Hematopoietic multipotent progenitor cell treated with erythropoietin and hydrocortisone succinate and interleukin-3 and kit ligand, for 15 days (in vitro differentiated cells): ENCODE results near the gene LRRFIP1.

Source experiments
- DNase-seq: peaks from one replicate; pipeline ENCODE4 v3.0.0-alpha.2; 2015; ENCODE audit warnings: low spot score

The LRRFIP1 gene

DNA sequence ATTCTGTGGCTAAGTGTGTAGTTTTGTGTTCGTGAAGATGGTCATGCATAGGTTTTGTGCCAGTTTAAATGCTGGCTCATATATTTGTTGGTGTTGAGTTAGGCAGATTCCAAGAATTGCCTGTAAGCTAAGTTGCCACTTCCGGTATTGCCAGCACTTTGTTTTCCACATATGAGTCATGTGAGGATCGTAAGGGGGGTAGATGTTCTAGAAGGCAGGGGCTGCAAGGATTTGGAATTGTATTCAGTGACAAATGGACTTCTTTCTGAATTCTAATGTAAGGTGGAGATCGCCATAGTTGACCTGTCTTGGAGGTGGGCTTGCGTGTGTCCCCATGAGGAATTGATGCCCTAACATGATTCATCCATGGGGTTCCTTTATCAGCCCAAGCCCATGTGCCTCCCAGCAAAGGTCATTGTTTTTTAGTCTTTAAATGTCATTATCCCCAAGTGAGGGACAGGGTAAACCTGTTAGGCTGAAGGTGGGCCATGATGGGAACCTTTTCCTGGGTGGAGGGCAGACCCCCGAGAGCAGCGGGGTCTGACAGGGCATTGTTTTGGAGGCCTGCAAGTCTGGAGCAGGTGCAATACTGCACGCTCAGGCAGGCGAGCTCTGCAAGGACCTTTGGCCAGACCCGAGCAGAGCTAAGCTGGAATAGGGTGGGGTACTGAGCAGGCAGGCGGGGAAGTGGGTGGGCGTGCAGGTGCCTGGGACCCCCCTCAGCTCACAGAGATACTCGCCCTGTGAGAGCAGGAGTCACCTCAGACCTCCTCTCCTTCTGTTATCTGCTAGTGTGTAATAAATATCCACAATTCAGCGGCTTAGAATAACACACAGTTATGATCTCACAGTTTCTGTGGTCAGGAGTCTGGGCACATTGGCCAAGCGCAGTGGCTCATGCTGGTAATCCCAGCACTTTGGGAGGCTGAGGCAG, 77.4 kb downstream of the LRRFIP1 start:
- no peak for DNase-seq

GRCh38 chr2:237706257-237706656, 78.9 kb downstream of the LRRFIP1 start:
- no peak for DNase-seq

DNA sequence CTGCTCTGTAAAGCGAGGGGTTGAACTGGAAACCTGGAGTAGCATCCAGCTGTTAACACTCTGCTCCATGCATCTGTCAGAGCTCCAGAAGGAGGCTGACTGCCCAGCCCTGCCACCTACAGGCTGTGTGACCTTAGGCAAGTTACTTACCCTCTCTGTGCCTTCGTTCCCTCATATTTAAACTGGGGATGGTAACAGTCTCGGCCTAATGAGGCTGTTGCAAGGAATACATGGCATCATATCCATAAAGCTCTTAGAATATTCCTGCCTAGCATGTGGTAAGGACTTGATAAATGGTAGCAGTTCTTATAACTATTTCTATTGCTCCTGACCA, 80.6 kb downstream of the LRRFIP1 start:
- DNase-seq = no peak

DNA sequence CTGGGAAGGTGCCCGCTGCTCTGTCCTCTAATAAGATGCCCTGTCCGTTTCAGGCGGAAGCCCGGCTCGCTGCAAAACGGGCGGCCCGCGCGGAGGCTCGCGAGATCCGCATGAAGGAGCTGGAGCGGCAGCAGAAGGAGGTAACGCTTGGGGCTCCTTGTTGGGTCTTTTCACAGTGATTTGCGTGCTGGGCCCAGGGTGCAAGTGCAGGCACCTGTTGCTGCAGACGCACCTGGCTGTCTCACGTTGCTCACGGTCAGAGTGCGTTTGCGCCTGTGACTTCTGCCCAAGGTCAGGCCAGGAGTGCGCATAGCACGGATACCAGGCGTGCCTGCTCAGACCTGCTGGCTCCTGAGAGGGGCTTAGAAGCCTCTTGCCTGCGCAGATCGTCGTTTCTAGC, 81.1 kb downstream of the LRRFIP1 start:
- DNase-seq = no peak

DNA sequence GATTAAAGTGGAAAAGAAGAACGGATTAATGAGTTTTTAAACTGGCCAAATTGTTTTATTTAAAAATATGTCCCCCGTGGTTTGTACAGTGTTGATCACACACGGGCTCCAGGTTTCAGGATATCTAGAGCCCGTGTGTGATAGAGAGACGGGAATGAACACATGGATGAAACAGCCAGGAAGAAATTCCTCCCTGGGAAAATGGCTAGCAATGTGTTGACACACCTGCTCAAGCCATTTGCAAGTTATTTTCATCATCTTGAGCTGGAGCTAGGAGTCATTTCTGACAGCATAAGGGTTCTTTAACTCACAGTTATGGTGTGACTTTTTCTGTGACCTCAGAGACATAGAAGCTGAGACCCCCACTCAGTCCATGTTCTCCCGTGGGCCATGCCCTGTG, 81.6 kb downstream of the LRRFIP1 start:
- DNase-seq = no peak

GRCh38 chr2:237711458-237712150, 84.2 kb downstream of the LRRFIP1 start:
- DNase-seq = no peak

DNA sequence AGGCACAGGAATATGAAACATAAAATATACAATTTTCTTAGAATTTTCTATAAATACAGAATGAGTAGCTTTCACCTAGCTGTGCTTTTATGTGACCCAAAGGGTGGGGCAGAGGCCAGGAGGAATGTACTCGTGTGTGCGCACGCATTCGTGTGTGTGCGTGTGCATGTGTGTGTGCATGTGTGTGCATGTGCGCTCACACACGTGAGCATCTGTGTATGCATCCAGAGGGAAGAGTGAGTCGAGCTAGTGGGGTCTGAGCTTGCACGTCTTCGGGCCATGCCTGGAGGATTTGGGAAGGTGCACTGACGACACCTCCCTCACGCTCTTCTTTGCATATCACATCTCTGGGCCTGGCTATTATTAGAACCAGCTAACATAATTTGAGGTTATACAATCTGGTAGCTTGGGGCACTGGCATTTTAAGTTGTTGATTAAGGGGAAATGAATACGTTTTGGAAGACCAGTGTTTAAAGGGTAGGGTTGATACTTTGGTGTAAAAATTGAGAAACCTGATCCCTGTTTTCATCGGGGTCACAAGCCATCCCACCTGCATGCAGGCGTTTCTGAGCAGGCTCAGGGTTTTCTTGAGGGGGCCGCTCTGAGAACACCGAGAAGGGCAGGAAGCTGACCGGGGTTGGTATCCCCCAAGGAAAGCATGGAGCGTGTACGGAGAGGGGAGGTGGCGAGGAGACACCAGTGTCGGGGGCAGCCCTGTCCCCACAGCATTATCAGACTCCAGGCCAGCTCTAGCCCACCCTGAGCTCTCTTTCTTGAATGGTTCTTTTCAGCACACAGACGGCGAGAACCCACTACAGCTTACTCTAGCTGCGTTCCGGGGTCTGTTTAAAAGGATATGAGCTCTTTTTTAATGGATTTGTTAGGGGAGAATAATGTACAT, 85.3 kb downstream of the LRRFIP1 start:
- DNase-seq = no peak

DNA sequence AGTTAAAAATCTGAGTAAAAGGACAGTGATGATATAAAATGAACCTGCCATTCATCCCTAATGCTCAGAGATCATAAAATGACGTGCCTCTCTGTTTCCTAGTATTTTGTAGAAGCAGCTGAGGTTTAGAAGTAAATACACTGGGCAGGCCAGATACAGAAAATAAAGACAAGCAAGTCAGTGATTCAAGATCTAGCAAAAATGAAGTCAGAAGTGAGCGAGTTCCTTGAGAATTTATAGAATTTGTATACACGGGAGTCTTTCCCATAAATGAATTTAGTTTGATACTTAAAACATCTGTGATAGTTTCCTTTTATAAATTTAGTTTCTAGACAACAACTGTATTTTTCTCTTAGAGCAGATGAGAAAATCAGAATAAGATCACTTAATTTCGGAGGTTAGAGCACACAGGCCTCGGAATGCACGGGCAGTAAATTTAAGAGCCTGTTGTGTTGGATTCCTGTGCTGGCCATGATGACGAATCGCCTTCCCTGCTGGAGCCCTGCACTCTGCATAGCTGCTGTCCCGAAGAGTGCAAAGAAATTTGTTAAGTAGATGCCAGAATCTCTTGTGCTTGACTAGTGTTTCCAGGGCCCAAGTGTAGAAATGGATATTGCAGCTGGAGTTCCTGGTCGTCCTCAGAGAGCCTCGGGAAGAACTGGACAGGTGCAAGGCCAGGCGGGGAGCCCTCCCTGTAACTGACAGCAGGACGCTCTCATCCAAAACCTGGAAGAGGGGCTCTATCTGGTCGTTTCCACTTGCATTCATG, 87.5 kb downstream of the LRRFIP1 start:
- no peak for DNase-seq

GRCh38 chr2:237715459-237715947, 88.1 kb downstream of the LRRFIP1 start:
- no peak for DNase-seq

DNA sequence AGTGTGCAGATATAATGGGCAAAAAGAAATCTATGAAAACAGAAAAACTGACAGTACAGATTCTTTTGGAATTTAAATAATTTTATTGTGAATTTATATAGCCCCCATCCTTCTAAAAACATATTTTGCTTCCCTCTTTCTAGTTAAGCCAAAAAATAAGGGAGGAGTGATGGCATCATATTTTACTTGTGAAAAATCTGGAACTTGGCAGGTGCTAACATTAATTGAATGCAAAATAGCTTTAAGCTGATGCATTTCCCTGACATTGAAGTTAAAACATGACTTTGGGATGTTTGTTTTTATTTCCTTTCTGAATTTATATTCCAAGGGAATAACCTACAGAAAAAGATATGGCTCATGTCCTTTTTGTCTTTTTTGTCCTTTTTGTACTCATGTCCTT, 88.6 kb downstream of the LRRFIP1 start:
- DNase-seq = no peak

DNA sequence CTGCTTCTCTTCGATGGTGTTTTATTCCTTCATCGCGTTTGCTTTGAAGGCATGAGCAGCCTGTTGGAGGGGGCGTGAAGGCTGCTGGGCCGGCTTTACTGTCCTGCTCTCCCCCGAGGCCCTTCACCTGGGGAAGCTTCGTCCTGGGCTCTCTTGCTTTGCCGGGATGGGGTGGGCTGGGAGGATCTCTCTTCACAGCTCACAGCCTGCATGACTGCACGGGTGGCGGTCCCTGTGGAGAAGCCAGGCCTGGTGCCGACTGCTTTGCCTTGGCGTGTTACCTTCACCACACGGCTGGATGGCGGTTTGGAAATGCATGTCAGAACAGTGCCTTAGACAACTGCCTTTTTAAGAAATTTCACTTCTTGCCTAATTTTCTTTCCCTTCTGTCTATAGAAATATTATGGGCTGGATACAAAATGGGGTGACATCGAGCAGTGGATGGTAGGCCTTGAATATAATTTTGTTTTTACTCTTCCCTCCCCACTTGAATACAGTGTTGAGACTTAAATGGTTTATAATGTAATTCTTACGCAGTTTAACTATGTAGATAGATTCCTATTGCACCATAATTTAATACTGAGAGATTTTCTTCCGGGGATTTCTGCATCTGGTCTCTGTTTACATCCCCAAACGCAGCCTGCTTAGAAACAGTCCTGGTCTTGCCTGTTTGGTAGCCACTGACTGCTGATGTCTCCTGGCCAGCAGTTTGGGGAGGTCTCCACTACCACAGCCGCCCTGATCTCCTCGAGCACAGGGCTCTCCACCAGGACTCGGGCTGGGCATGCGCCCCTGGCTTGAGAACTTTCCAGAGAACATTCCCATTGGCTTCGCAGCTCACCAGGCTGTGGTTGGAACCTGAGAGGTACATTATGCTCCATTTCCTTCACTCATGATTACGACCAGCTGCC, 90.2 kb downstream of the LRRFIP1 start:
- no peak for DNase-seq

- no peak for DNase-seq
Measured at GRCh38 chr2:237718277-237718634, 90.9 kb downstream of the LRRFIP1 start.

DNA sequence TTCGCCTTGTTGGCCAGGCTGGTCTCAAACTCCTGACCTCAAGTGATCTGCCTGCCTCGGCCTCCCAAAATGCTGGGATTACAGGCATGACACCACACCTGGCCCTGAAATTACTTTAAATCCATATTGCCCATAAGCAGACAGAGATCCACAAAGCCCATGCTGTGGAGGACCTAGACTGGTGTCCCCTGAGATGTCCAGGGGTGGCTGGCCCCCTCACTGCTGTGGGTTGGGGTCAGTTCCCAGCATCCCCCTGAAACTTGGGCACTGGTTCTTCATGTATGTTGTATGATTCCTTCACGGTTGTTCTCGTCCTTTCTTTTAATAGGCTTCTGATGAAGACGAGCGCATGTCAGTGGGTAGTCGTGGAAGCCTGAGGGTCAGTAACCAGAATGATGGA, 93.1 kb downstream of the LRRFIP1 start:
- DNase-seq = no peak

DNA sequence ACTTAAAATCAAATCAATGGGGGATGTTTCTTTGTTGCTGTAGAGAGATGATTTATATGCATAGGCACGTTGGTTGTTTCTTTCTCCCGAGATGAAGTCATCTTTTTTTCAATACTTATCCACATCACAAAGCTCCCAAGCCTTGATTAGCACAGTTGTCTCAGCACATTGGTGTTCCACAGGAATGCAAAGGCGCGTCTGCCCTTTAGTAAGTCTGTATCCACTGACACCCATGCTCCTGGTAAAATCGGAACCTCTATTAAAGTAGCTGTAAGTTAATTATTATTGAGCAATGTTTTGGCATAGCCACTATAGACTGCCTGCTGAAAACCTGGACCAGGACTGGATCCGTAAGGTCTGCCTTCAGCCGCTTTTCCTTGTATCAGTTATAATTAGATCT, 93.6 kb downstream of the LRRFIP1 start:
- DNase-seq = no peak

DNA sequence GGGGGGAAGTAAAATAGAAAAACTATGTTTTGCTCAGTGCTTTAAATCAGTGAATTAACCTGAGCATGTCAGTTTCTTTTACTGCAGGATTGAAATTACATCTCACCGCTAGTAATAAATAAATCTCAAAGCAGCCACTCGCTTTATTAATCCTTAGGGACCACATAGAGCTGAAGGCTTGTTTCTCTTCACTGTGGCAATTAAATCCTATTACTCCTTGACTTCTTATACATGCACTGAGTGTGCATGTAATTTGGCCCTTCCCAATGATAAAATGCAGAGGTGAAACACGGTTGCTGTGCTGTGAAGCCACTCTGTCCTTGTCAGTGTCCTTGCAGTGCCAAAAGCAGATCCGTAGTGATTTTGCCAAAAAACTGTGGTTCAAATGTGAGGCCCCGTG, 94.1 kb downstream of the LRRFIP1 start:
- no peak for DNase-seq

DNA sequence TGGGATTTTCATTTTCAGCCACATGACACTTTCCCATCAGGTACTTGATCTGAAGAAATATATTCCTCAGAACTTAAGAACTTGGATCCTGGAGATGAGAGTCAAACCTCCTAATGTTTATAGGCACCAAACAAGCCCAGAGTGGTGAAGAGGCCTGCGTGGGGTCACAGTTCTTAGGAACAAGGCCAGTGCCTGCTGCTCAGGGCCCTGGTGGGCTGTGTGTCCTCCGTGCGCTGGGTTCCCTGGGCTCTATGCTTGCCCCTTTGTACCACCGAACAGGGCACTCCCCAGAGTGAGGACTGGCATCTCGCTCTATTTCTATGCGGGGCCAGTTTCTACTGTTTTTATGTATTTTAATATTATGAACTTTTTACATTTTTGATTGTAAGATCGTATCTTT, 95.2 kb downstream of the LRRFIP1 start:
- no peak for DNase-seq

DNA sequence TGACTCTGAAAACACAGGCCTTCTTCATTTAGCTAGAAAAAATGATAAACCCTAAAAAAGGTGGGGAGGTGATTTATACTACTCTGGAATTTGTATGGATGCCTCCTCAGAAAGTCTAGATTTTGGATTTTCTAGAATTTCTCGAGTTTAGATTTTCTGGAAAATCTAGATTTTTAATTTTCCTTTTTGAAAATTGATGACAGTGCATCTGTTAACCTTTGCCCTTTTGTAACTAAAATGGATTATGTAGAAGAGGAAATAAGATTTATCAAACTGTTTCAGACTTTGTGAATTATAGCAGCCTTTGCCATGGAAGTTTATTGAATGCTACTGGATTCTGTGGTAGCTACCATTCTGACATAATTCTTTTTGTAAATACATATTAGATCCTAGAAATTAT, 95.6 kb downstream of the LRRFIP1 start:
- DNase-seq = no peak

DNA sequence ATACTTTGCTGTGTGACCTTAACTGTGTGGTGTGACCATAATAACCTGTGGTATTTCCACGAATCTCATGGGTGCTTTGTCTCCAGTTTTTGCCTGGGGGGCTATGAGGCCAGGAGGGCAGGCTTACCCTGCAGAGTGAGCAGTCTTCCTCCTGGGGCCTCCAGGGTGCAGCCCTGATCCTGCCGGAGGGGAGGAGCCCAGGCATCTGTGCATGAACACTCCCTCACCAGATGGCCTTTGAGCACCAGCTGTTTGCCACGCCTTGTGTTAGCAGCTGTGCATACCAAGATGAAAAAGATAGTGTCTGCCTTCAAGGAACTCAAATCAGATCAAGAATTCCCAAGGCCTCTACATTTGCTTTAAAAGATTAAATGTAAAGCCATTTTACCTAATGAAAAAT, 96.2 kb downstream of the LRRFIP1 start:
- DNase-seq = peak; percentile 48

DNA sequence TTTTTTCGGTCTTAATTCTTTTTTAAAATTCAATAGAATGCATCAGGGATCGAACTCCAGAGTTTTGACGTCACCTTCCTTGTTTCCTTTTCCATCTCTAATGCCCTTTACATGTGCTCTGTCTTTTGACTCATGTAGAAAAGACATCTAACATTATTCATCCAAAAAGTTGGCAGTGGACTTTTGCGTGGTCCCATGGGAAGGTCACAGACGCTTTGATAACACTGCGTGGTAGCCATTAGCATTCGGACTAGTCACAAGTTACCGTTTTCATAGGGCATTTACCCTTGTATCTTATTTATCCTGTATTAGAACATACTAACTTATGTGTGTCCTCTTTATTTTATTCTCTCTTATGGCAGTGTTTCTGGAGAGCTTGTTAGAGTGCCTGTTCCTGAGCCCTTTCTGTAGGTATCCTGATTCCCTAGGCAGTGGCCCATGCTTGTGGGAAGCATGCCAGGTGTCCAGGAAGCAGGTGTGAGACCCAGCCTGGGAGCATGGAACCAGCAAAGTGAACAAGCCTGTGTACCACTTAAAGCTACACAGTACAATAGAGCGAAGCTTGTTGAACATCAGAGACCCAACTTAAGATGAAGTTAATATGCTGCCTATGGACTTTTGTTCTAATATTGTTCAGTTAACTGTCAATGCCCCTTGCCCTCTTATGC, 97.6 kb downstream of the LRRFIP1 start:
- DNase-seq = no peak

GRCh38 chr2:237725661-237726060, 98.3 kb downstream of the LRRFIP1 start:
- no peak for DNase-seq
